ENCODE measurements around the gene DAPK1. TPM values are rescaled to one million over a fixed set of nuclear protein-coding genes. Genes with fewer than 3 reads are reported as not detected.

Gene DAPK1
- total RNA-seq, 2 experiments from 2014 or later, result 1.2 to 6.8 TPM

DNA sequence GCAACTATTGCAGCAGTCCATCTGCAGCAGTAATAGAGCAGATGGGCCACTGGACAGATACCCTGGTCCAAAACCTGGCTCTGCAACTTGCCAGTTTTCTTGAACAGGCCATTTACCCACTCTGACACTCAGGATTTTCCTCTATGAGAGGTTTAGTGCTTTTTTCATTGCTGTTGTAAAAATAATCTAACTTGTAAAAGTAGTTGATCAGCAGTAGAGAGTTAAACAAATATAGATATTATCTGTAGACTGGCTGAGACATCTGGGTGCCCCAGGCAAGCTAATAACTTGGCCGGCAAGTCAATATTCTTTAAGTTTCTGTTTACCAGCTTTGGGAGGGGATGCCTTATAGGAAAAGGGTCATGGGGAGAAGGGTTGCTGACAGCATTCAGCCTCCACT, 4.1 kb downstream of the DAPK1 start:
- Mint-ChIP-seq H3K4me3 (no peak overlapping the region), H3K27ac (no peak overlapping the region), H3K9me3 (ENCODE audit: low read depth) (no peaks in the 10 kb centered on the region), H3K4me1 (peaks cover 6% of the 10 kb centered on the region), H3K36me3 (no peaks in the 10 kb centered on the region), H3K27me3 (peaks cover 29% of the 10 kb centered on the region)
- CTCF ChIA-PET, result no interaction called here
- DNase-seq (no peak), ATAC-seq (no peak)

DNA sequence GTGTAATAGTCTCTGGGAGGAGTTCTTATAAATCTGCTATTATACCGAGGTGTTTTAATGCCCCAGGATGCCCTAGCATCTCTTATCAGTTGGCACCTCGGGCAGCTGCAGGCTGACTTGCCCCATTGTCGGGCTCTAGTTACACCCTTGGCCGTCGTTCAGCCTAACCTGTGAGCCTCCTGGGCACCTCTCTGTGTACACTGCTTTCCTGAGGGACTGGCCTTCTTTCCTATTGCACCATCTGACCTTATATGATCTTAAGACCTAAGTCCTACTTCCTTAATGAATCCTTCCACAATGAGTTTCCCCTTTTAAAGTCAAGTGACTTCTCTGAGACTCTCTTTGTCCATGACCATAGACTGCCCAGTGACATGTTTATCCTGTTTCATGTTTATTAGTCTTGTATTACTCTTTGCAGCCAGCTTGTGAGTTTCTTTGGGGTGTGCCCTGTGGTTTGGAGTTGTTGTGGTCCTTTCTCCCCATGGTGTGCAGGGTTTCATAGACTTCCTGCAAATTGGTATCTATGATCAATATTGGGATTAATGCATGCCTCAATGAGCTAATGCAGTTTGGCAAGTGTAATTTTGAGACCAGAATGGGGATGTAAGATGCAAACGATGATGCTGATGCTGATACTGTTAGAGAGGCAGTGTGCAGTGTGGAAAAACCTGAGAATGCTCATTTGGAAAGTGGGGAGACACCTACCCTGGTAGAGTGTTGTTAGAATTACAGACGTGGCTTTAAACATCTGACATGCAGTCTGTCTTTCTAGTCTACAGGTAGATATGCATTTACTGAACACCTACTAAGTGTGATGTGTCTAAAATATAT, 4.9 kb downstream of the DAPK1 start:
- Mint-ChIP-seq H3K27me3 (peaks cover 23% of the 10 kb centered on the region), H3K27ac (no peak overlapping the region)

GRCh38 chr9:87503430-87503829, 5.8 kb downstream of the DAPK1 start:
- CTCF ChIA-PET, result no interaction called here
- no peak for DNase-seq
- no peak overlapping the region for H3K27ac Mint-ChIP-seq
- no peaks in the 10 kb centered on the region for H3K9me3 Mint-ChIP-seq (ENCODE audit: low read depth)
- H3K27me3 Mint-ChIP-seq, result peaks cover 21% of the 10 kb centered on the region
- no peak overlapping the region for H3K4me3 Mint-ChIP-seq
- no peak for ATAC-seq
- H3K36me3 Mint-ChIP-seq, result no peaks in the 10 kb centered on the region
- peaks cover 4% of the 10 kb centered on the region for H3K4me1 Mint-ChIP-seq

More for the DNA sequence above, 4.9 kb downstream of the DAPK1 start:
- Mint-ChIP-seq H3K4me3 (no peak overlapping the region), H3K36me3 (no peaks in the 10 kb centered on the region), H3K9me3 (ENCODE audit: low read depth) (no peaks in the 10 kb centered on the region), H3K4me1 (peaks cover 4% of the 10 kb centered on the region)
- ATAC-seq (no peak), DNase-seq (no peak)
- CTCF ChIA-PET, result no interaction called here

GRCh38 chr9:87503927-87504326, 6.3 kb downstream of the DAPK1 start:
- no peak overlapping the region for H3K27ac Mint-ChIP-seq
- H3K36me3 Mint-ChIP-seq, result no peaks in the 10 kb centered on the region
- H3K27me3 Mint-ChIP-seq, result peaks cover 17% of the 10 kb centered on the region
- no peak for DNase-seq
- ATAC-seq, result no peak
- H3K9me3 Mint-ChIP-seq (ENCODE audit: low read depth), result peaks cover 2% of the 10 kb centered on the region
- H3K4me1 Mint-ChIP-seq, result peaks cover 2% of the 10 kb centered on the region
- no peak overlapping the region for H3K4me3 Mint-ChIP-seq
- CTCF ChIA-PET, result no interaction called here

- H3K4me1 Mint-ChIP-seq, result peaks cover 2% of the 10 kb centered on the region
- H3K27me3 Mint-ChIP-seq, result peaks cover 7% of the 10 kb centered on the region
- no peaks in the 10 kb centered on the region for H3K36me3 Mint-ChIP-seq
- no peak overlapping the region for H3K27ac Mint-ChIP-seq
- no peak for DNase-seq
- no peak for ATAC-seq
- H3K4me3 Mint-ChIP-seq, result no peak overlapping the region
- CTCF ChIA-PET, result no interaction called here
- H3K9me3 Mint-ChIP-seq (ENCODE audit: low read depth), result peaks cover 2% of the 10 kb centered on the region
These were observed 7.3 kb downstream of the DAPK1 start for GRCh38 chr9:87504938-87505337.

DNA sequence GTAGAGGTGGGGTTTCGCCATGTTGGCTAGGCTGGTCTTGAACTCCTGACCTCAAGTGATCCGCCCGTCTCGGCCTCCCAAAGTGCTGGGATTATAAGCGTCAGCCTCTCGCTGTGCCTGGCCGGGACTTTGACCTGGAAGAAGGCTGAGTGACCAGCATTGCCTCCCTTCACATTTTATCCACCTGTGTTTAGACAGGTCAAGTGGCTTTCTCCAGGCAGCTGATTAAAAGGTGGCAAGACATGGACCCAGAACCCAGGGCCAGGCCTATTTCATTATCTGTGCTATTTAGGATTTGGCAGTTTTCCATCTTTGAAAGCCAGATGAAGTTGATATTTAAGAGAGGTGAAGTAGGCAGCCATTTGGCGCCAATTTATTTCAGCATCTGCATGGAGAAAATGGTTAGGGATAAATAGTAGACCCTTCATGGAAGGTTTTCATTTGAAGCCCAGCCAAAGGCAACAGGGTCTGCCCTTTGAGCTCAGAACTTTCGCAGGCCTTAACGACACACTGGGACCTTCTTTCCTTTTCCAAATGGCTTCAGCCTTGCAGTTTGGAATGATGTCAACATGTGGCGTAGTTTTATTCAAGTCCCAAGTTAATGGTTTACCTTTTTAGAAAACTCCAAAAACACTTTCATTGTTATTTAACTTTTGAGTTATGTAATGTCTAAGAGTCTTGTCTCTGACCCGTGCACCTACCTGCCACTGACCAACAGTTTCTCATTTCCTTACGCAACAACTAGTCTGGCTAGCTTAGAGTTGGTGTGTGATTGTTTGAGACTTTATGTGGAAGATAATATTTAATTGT, 8.4 kb downstream of the DAPK1 start:
- DNase-seq (no peak), ATAC-seq (no peak)
- no peak overlapping the region for H3K27ac Mint-ChIP-seq
- no peaks in the 10 kb centered on the region for H3K27me3 Mint-ChIP-seq
- H3K36me3 Mint-ChIP-seq, result no peaks in the 10 kb centered on the region
- CTCF ChIA-PET, result no interaction called here
- peaks cover 2% of the 10 kb centered on the region for H3K9me3 Mint-ChIP-seq (ENCODE audit: low read depth)
- H3K4me3 Mint-ChIP-seq, result no peak overlapping the region
- H3K4me1 Mint-ChIP-seq, result no peaks in the 10 kb centered on the region

DNA sequence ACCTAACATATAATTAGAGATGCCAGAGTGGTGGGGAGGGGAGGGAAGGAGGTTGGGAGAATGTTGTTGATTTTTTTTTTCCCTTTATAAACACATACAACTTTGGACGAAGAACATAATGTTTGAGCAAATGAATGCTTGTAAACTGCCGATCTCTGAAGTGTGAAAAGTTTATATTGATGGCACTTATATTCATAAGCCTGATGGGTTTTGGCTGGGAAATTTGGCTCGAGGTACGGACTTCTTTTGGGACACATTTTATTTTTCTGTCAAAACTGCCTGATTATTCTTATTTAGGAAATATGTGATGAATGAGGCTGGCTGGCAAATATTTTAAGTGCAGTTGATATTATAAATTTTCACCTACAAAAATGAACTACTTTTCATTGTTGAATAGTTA, 9.9 kb downstream of the DAPK1 start:
- H3K36me3 Mint-ChIP-seq, result no peaks in the 10 kb centered on the region
- ATAC-seq, result no peak
- H3K4me1 Mint-ChIP-seq, result no peaks in the 10 kb centered on the region
- no peak overlapping the region for H3K27ac Mint-ChIP-seq
- H3K27me3 Mint-ChIP-seq, result no peaks in the 10 kb centered on the region
- DNase-seq, result no peak
- CTCF ChIA-PET, result no interaction called here
- peaks cover 2% of the 10 kb centered on the region for H3K9me3 Mint-ChIP-seq (ENCODE audit: low read depth)
- H3K4me3 Mint-ChIP-seq, result no peak overlapping the region

- Mint-ChIP-seq H3K4me3 (no peak overlapping the region), H3K27ac (no peak overlapping the region), H3K4me1 (no peaks in the 10 kb centered on the region), H3K27me3 (no peaks in the 10 kb centered on the region), H3K9me3 (ENCODE audit: low read depth) (peaks cover 5% of the 10 kb centered on the region), H3K36me3 (no peaks in the 10 kb centered on the region)
- DNase-seq (no peak), ATAC-seq (no peak)
- CTCF ChIA-PET, result no interaction called here
These were observed 12.6 kb downstream of the DAPK1 start for GRCh38 chr9:87510252-87510683.

DNA sequence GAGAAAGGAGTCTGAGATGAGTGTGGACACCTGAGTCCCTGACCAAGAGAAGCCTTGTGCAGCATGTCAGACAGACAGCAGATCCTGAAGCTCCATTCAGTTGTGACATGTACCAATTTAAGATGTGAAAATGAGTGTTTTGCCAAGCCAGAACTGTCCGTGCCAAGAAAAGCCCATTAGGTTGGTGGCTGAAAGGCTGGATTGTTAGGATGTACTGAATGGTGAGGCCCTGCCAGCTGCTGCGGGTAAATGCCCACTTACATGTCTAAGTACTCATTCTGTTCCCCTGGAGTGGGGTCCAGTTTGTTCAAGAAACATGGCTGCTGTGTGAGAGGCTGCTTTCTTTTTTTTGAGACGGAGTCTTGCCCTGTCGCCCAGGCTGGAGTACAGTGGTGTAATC, 14.6 kb downstream of the DAPK1 start:
- H3K4me3 Mint-ChIP-seq, result no peak overlapping the region
- DNase-seq, result no peak
- H3K36me3 Mint-ChIP-seq, result no peaks in the 10 kb centered on the region
- no peak overlapping the region for H3K27ac Mint-ChIP-seq
- no peaks in the 10 kb centered on the region for H3K4me1 Mint-ChIP-seq
- CTCF ChIA-PET, result interaction anchor here (1.0 kb wide), 1 partner anchor 30 kb away, joined by 3 read pairs; no protein-coding TSS in a partner anchor
- peaks cover 5% of the 10 kb centered on the region for H3K9me3 Mint-ChIP-seq (ENCODE audit: low read depth)
- H3K27me3 Mint-ChIP-seq, result no peaks in the 10 kb centered on the region
- ATAC-seq, result no peak

DNA sequence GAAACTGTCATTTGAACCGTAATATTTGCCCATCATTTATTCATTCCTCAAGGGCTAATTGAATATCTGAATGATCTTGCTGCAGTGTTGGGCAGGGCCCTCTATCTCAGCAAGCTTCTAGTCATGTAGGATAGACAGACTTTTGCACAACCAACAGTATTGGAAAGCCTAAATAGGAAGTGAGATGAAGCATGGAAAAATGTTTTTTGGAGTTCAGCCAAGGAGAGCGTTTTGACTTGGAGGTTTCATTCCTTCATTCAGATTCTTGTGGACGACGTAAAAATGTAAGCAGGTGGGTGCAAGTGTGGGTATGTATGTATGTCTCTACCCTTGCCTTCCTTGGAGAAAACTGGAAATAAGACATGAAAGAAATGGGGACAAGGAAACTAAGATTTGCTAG, 15.5 kb downstream of the DAPK1 start:
- H3K4me1 Mint-ChIP-seq, result no peaks in the 10 kb centered on the region
- H3K27ac Mint-ChIP-seq, result no peak overlapping the region
- DNase-seq (no peak), ATAC-seq (no peak)
- H3K36me3 Mint-ChIP-seq, result no peaks in the 10 kb centered on the region
- H3K9me3 Mint-ChIP-seq (ENCODE audit: low read depth), result peaks cover 5% of the 10 kb centered on the region
- no peaks in the 10 kb centered on the region for H3K27me3 Mint-ChIP-seq
- no peak overlapping the region for H3K4me3 Mint-ChIP-seq
- CTCF ChIA-PET, result no interaction called here

GRCh38 chr9:87513880-87514535, 16.3 kb downstream of the DAPK1 start:
- ATAC-seq (no peak), DNase-seq (no peak)
- Mint-ChIP-seq H3K4me3 (no peak overlapping the region), H3K36me3 (no peaks in the 10 kb centered on the region), H3K27ac (no peak overlapping the region), H3K4me1 (no peaks in the 10 kb centered on the region), H3K27me3 (no peaks in the 10 kb centered on the region), H3K9me3 (ENCODE audit: low read depth) (peaks cover 3% of the 10 kb centered on the region)
- CTCF ChIA-PET, result no interaction called here

DNA sequence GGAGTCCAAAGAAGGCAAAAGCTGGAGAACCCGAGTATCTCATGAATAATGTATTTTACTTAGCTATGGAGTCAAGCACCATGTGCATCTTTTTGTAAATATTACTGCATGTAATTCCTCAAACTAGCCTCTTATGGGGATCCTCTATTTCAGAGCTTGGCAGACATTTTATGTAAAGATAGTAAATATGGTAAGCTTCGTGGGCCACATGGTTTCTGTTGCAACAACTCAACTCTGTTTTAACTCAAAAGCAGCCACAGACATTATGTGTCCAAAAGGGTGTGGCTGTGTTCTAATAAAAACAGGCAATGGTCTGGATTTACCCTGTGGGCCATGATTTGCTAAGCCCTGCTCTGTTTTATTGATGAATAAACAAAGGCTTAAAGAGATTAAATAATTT, 17.3 kb downstream of the DAPK1 start:
- CTCF ChIA-PET, result interaction anchor here (0.6 kb wide), 1 partner anchor 210 kb away, joined by 4 read pairs; no protein-coding TSS in a partner anchor
- no peaks in the 10 kb centered on the region for H3K4me1 Mint-ChIP-seq
- DNase-seq, result no peak
- H3K9me3 Mint-ChIP-seq (ENCODE audit: low read depth), result peaks cover 3% of the 10 kb centered on the region
- ATAC-seq, result no peak
- H3K36me3 Mint-ChIP-seq, result no peaks in the 10 kb centered on the region
- no peak overlapping the region for H3K4me3 Mint-ChIP-seq
- no peaks in the 10 kb centered on the region for H3K27me3 Mint-ChIP-seq
- H3K27ac Mint-ChIP-seq, result no peak overlapping the region

DNA sequence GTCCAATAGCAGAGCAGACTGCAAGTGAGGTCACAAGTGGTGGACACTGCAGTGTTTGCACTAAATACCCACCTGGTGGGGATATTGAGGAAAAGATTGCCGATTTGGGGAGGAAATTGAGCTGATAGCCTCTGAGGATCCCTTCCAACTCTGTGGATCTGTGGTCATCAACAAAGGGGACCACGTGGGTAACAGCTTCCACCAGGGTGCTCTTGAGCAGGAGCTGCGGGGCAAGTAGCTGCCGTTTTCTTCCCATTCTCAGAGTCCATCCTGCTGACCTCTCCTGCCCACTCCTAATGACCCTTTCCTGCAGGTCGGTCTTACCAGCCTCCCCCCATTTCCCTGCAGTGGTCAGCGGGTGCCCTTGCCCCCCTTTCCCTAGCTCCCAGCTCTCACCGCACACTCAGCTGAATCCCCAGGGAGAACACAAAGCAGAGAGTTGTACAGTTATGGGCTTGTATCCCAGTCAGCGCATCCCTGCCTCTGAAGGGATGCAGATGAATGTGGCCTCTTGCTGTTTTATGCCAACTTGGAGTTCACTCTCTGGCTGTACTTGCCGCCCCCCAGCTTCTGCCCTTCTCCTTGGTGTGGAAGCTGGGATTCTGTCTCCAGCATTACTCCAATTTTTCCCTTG, 18.0 kb downstream of the DAPK1 start:
- Mint-ChIP-seq H3K9me3 (ENCODE audit: low read depth) (peaks cover 3% of the 10 kb centered on the region), H3K36me3 (no peaks in the 10 kb centered on the region), H3K4me3 (no peak overlapping the region), H3K4me1 (no peaks in the 10 kb centered on the region), H3K27me3 (no peaks in the 10 kb centered on the region), H3K27ac (no peak overlapping the region)
- ATAC-seq (no peak), DNase-seq (no peak)
- CTCF ChIA-PET, result no interaction called here

All from activated CD8-positive, alpha-beta memory T cell treated with anti-CD3 and anti-CD28 coated beads, Interleukin-2, amount 10 ng/mL, durations not matched to agents 7 days and 5 days (primary cell).